ENCODE measurements around the gene CYP26A1. TPM values are rescaled to one million over a fixed set of nuclear protein-coding genes. Genes with fewer than 3 reads are reported as not detected.

The CYP26A1 gene
- not detected in 2 replicates for total RNA-seq

DNA sequence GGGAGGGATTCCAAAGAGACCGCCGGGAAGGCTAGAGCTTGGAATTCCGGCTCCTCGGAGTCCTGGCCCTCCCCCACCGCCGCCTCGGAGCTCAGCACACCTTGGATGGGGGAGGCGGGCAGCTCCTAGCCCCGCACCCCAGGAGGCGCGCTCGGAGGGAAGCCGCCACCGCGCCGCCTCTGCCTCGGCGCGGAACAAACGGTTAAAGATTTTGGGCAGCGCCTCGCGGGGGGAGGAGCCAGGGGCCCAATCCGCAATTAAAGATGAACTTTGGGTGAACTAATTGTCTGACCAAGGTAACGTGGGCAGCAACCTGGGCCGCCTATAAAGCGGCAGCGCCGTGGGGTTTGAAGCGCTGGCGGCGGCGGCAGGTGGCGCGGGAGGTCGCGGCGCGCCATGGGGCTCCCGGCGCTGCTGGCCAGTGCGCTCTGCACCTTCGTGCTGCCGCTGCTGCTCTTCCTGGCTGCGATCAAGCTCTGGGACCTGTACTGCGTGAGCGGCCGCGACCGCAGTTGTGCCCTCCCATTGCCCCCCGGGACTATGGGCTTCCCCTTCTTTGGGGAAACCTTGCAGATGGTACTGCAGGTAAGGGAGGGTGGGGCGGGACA, at the start of gene CYP26A1:
TSS of gene CYP26A1 (plus strand) at position 355 of the 608 bp plus-strand sequence. CDS start at position 397, 42 bp downstream.

DNA sequence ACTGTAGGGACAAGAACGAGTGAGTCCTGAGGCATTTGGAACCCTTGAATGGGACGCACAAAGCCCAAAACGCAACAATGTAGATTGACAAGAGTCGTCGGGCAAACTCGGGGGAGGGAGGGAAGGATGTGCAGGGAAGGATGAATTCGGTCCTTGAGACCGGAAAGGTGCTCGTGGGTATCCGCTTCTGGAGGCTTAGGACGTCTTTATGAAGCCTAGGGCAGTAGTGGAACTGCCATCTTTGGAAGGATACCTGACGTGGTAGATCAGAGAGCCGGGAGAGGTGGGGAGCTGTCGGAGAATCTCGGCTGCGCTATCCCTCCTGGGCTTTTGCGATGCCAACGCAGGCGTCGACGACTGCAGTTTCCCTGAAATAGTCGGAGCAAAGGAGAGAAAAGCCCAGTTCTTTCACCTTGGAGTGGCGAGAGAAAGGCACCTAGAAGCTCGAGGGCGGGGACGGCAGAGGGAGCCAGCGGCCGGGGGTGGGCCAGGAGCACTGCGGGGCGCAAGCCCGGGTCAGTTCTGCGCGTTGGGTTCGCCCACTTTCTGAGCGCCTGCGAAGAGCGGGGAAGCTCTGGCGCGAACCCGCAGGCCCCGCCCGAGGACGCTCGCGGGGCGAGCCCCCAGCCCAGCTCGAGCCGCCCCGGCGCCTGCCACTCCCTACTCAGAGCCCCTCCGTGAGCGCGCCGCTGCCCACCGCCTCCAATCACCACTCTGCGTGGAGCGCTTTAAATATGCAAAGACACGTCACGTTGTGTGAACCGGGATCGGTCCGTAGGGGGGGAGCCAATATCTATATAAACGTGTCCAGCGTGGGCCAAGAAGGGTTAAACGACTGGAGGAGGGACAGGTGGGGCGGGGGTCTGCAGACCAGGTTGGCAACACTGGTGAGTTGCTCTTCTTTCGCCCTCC, 13.5 kb upstream of the CYP26A1 start, which contains the start of gene CYP26C1:
TSS of gene CYP26C1 (plus strand) at position 824 of the 912 bp plus-strand sequence. CDS start 466 bp downstream, outside the sequence.

Other genes with a start within 250 kb of the CYP26A1 start
- 0.35 and 1.5 TPM in 2 replicates for gene EXOC6, start 225.4 kb upstream of the CYP26A1 start, total RNA-seq
- not detected in 2 replicates for gene CYP26C1, start 13.1 kb upstream of the CYP26A1 start, total RNA-seq